HG02610 (cell line): ENCODE data around the gene SLC8A2.

Experiments
- ATAC-seq: cut with Tn5 transposase; IDR thresholded peaks from one replicate; pipeline ENCODE4 v1.9.1; 2021; ENCODE audit warnings: mild to moderate bottlenecking, moderate library complexity; ENCODE audit not compliant: unreplicated experiment

The SLC8A2 gene

GRCh38 chr19:47471733-47472457 is at the start of gene SLC8A2:
TSS of gene SLC8A2 (minus strand) at chr19:47471893. CDS start at chr19:47466403, 5,490 bp downstream.
- ATAC-seq: no peak

- ATAC-seq: no peak
Observed at GRCh38 chr19:47520839-47521238, 49.1 kb upstream of the SLC8A2 start.

GRCh38 chr19:47520343-47520806 is 48.7 kb upstream of the SLC8A2 start:
- ATAC-seq: no peak

- no peak for ATAC-seq
Observed at GRCh38 chr19:47518854-47519253, 47.2 kb upstream of the SLC8A2 start.

GRCh38 chr19:47518139-47518538 is 46.4 kb upstream of the SLC8A2 start:
- peak; percentile 30 for ATAC-seq

- peak; percentile 82 for ATAC-seq
Observed at GRCh38 chr19:47514869-47515588, 43.3 kb upstream of the SLC8A2 start, which contains the start of gene NAPA. TSS of gene NAPA (minus strand) at chr19:47515063. CDS start at chr19:47514940, 123 bp downstream.

GRCh38 chr19:47514151-47514868 is 42.6 kb upstream of the SLC8A2 start:
- ATAC-seq: peak; percentile 0

GRCh38 chr19:47512948-47513319 is 41.2 kb upstream of the SLC8A2 start:
- no peak for ATAC-seq

GRCh38 chr19:47512183-47512947 is 40.7 kb upstream of the SLC8A2 start:
- ATAC-seq: no peak

- no peak for ATAC-seq
Observed at GRCh38 chr19:47511681-47512080, 40.0 kb upstream of the SLC8A2 start.

- ATAC-seq: no peak
Observed at GRCh38 chr19:47511128-47511517, 39.4 kb upstream of the SLC8A2 start.

- ATAC-seq: no peak
Observed at GRCh38 chr19:47510516-47511127, 38.9 kb upstream of the SLC8A2 start.

GRCh38 chr19:47509973-47510372 is 38.3 kb upstream of the SLC8A2 start:
- no peak for ATAC-seq

- ATAC-seq: no peak
Observed at GRCh38 chr19:47509170-47509847, 37.6 kb upstream of the SLC8A2 start.

- ATAC-seq: no peak
Observed at GRCh38 chr19:47508721-47509120, 37.0 kb upstream of the SLC8A2 start.

- no peak for ATAC-seq
Observed at GRCh38 chr19:47507924-47508553, 36.3 kb upstream of the SLC8A2 start.

GRCh38 chr19:47507012-47507411 is 35.3 kb upstream of the SLC8A2 start:
- no peak for ATAC-seq

GRCh38 chr19:47506459-47506858 is 34.8 kb upstream of the SLC8A2 start:
- no peak for ATAC-seq

GRCh38 chr19:47505506-47505905 is 33.8 kb upstream of the SLC8A2 start:
- no peak for ATAC-seq
